Neural progenitor cell (in vitro differentiated cells): Measurements from ENCODE around the gene GPR82. TPM values are rescaled to one million over a fixed set of nuclear protein-coding genes. Genes with fewer than 3 reads are reported as not detected.

Experiments
- DNase-seq: peaks from one replicate; pipeline ENCODE4 v3.0.0-alpha.2; 2016; ENCODE audit warnings: low spot score
- H2AFZ ChIP-seq: fragments of 200-600 bp; sonication (generic); replicated peaks from 2 replicates; pipeline ENCODE4 v1.6.1; 2016; ENCODE audit warnings: antibody characterized with exemption
- H3F3A ChIP-seq: fragments of 200-600 bp; sonication (generic); 2 replicates; pipeline ENCODE4 v1.6.1; 2016; ENCODE audit warnings: antibody characterized with exemption, low read depth
- H3K27ac ChIP-seq: fragments of 200-600 bp; sonication (generic); 2 replicates; pipeline ENCODE4 v1.5.1; 2016; ENCODE audit warnings: mild to moderate bottlenecking
- H3K27me3 ChIP-seq: fragments of 200-600 bp; sonication (generic); 2 replicates; pipeline ENCODE4 v1.6.1; 2016; ENCODE audit warnings: mild to moderate bottlenecking, moderate library complexity
- H3K36me3 ChIP-seq: fragments of 200-600 bp; sonication (generic); 2 replicates; pipeline ENCODE4 v1.5.1; 2016
- H3K4me1 ChIP-seq: fragments of 200-600 bp; sonication (generic); 2 replicates; pipeline ENCODE4 v1.6.1; 2016; ENCODE audit warnings: mixed run types
- H3K4me2 ChIP-seq: fragments of 200-600 bp; sonication (generic); 2 replicates; pipeline ENCODE4 v1.6.1; 2016
- H3K4me3 ChIP-seq: fragments of 200-600 bp; sonication (generic); 2 replicates; pipeline ENCODE4 v1.5.1; 2016
- H3K79me2 ChIP-seq: fragments of 200-600 bp; sonication (generic); 2 replicates; pipeline ENCODE4 v1.6.1; 2016; ENCODE audit warnings: low read depth
- H3K9ac ChIP-seq: fragments of 200-600 bp; sonication (generic); 2 replicates; pipeline ENCODE4 v1.6.1; 2016
- H3K9me3 ChIP-seq: fragments of 200-600 bp; sonication (generic); 2 replicates; pipeline ENCODE4 v1.5.1; 2016; ENCODE audit warnings: low read depth
- H4K20me1 ChIP-seq: fragments of 200-600 bp; sonication (generic); 2 replicates; pipeline ENCODE4 v1.6.1; 2016; ENCODE audit warnings: low read depth
- H3K27ac Mint-ChIP-seq: 3 replicates; pipeline ENCODE4 v1.8.0; 2021; ENCODE audit warnings: mixed read lengths
- H3K27me3 Mint-ChIP-seq: 2 replicates; pipeline ENCODE4 v1.8.0; 2022; ENCODE audit warnings: low read depth, mild to moderate bottlenecking, inconsistent platforms, moderate library complexity, mixed read lengths; ENCODE audit not compliant: insufficient read depth
- H3K36me3 Mint-ChIP-seq: 3 replicates; pipeline ENCODE4 v1.8.0; 2021; ENCODE audit warnings: mixed read lengths
- H3K4me1 Mint-ChIP-seq: 3 replicates; pipeline ENCODE4 v1.8.0; 2021; ENCODE audit warnings: mixed read lengths
- H3K4me3 Mint-ChIP-seq: 3 replicates; pipeline ENCODE4 v1.8.0; 2021; ENCODE audit warnings: mild to moderate bottlenecking, moderate library complexity, mixed read lengths
- H3K9me3 Mint-ChIP-seq: 3 replicates; pipeline ENCODE4 v1.8.0; 2020; ENCODE audit warnings: mixed read lengths
- CTCF ChIP-seq: fragments of 200-600 bp; sonication (generic); IDR thresholded peaks from 2 replicates; pipeline ENCODE4 v1.5.1; 2017; ENCODE audit warnings: antibody characterized with exemption, mild to moderate bottlenecking
- EZH2 ChIP-seq: fragments of 200-600 bp; sonication (generic); IDR thresholded peaks from 2 replicates; pipeline ENCODE4 v1.6.1; 2017; ENCODE audit warnings: antibody characterized with exemption, mild to moderate bottlenecking, moderate library complexity
- EZH2phosphoT487 ChIP-seq: fragments of 200-600 bp; sonication (generic); IDR thresholded peaks from 2 replicates; pipeline ENCODE4 v1.6.1; 2017; ENCODE audit warnings: antibody characterized with exemption
- total RNA-seq: library from RNA; depleted of rRNA; stranded (reverse); fragments of >200 nt; gene quantifications from 2 replicates; pipeline ENCODE4 v1.2.3, GENCODE V29; 2015; ENCODE audit warnings: low replicate concordance

GPR82 gene
- total RNA-seq, 1 donor from 2014 or later: not detected

- H3K79me2 ChIP-seq: no peaks in the 10 kb centered on the region
- no peaks in the 10 kb centered on the region for H3F3A ChIP-seq
- H3K4me2 ChIP-seq: no peak overlapping the region
- H3K27ac Mint-ChIP-seq: no peak overlapping the region
- H3K9me3 Mint-ChIP-seq: no peaks in the 10 kb centered on the region
- H3K27me3 Mint-ChIP-seq: peaks cover 2% of the 10 kb centered on the region
- H3K4me3 Mint-ChIP-seq: no peak overlapping the region
- no peaks in the 10 kb centered on the region for H3K4me1 Mint-ChIP-seq
- no peak overlapping the region for H3K27ac ChIP-seq
- no peaks in the 10 kb centered on the region for H3K27me3 ChIP-seq
- H3K36me3 Mint-ChIP-seq: peaks cover 1% of the 10 kb centered on the region
- no peak overlapping the region for H3K4me3 ChIP-seq
- DNase-seq: no peak
- no peaks in the 10 kb centered on the region for H3K4me1 ChIP-seq
- H2AFZ ChIP-seq: no peak overlapping the region
- no peaks in the 10 kb centered on the region for H3K9me3 ChIP-seq
- H4K20me1 ChIP-seq: no peaks in the 10 kb centered on the region
- TF ChIP-seq CTCF (no peak), EZH2 (no peak), EZH2phosphoT487 (no peak)
- H3K9ac ChIP-seq: no peak overlapping the region
- no peaks in the 10 kb centered on the region for H3K36me3 ChIP-seq
Measured at GRCh38 chrX:41689711-41690110, 34.3 kb upstream of the GPR82 start.

GRCh38 chrX:41692162-41692749 lies 31.7 kb upstream of the GPR82 start:
- Histone ChIP-seq H3K27me3 (no peaks in the 10 kb centered on the region), H3K36me3 (no peaks in the 10 kb centered on the region), H2AFZ (no peak overlapping the region), H3K79me2 (no peaks in the 10 kb centered on the region), H3K4me3 (no peak overlapping the region), H3K27ac (no peak overlapping the region), H3K9ac (no peak overlapping the region), H3K4me2 (no peak overlapping the region), H4K20me1 (no peaks in the 10 kb centered on the region), H3F3A (no peaks in the 10 kb centered on the region), H3K4me1 (no peaks in the 10 kb centered on the region), H3K9me3 (no peaks in the 10 kb centered on the region)
- H3K27ac Mint-ChIP-seq: no peak overlapping the region
- H3K27me3 Mint-ChIP-seq: peaks cover 2% of the 10 kb centered on the region
- no peaks in the 10 kb centered on the region for H3K9me3 Mint-ChIP-seq
- H3K4me1 Mint-ChIP-seq: no peaks in the 10 kb centered on the region
- no peak overlapping the region for H3K4me3 Mint-ChIP-seq
- no peak for DNase-seq
- peaks cover 1% of the 10 kb centered on the region for H3K36me3 Mint-ChIP-seq
- TF ChIP-seq EZH2phosphoT487 (no peak), EZH2 (no peak), CTCF (no peak)

GRCh38 chrX:41693024-41693423 lies 31.0 kb upstream of the GPR82 start:
- H3K4me1 Mint-ChIP-seq: no peaks in the 10 kb centered on the region
- Histone ChIP-seq H3K27me3 (no peaks in the 10 kb centered on the region), H4K20me1 (no peaks in the 10 kb centered on the region), H3K36me3 (no peaks in the 10 kb centered on the region), H3K4me1 (no peaks in the 10 kb centered on the region), H3K27ac (no peak overlapping the region), H3K4me3 (no peak overlapping the region), H2AFZ (no peak overlapping the region), H3K4me2 (no peak overlapping the region), H3F3A (no peaks in the 10 kb centered on the region), H3K9ac (no peak overlapping the region), H3K79me2 (no peaks in the 10 kb centered on the region), H3K9me3 (no peaks in the 10 kb centered on the region)
- H3K27me3 Mint-ChIP-seq: peaks cover 2% of the 10 kb centered on the region
- TF ChIP-seq EZH2phosphoT487: no peak
- no peak for TF ChIP-seq EZH2
- no peak for TF ChIP-seq CTCF
- no peaks in the 10 kb centered on the region for H3K9me3 Mint-ChIP-seq
- no peak overlapping the region for H3K27ac Mint-ChIP-seq
- H3K4me3 Mint-ChIP-seq: no peak overlapping the region
- no peak for DNase-seq
- H3K36me3 Mint-ChIP-seq: peaks cover 3% of the 10 kb centered on the region
